NB4 (cell line): ENCODE data around the gene CSMD2.

Experiments
- DNase-seq: peaks from one replicate; pipeline ENCODE4 v3.0.0; 2010; ENCODE audit warnings: low read depth
- H3K4me3 ChIP-seq: one replicate; pipeline ENCODE4 v1.5.1; 2011; ENCODE audit warnings: mild to moderate bottlenecking, low read depth, low read length, moderate library complexity
- MYC ChIP-seq: IDR thresholded peaks from 2 replicates; pipeline ENCODE4 v1.6.1; 2011; ENCODE audit warnings: low read depth, low read length
- POLR2A ChIP-seq: IDR thresholded peaks from 2 replicates; pipeline ENCODE4 v1.6.1; 2011; ENCODE audit warnings: mild to moderate bottlenecking; ENCODE audit not compliant: insufficient read length; ENCODE audit errors: extremely low read depth
- TF ChIP-seq, protein P1 (sequence below): IDR thresholded peaks from one replicate; pipeline ENCODE4 v1.5.1; 2012; ENCODE audit warnings: low read depth, low read length
- TF ChIP-seq, protein P2 (sequence below): IDR thresholded peaks from 2 replicates; pipeline ENCODE4 v1.6.1; 2011; ENCODE audit warnings: low read depth, low read length

Gene CSMD2

DNA sequence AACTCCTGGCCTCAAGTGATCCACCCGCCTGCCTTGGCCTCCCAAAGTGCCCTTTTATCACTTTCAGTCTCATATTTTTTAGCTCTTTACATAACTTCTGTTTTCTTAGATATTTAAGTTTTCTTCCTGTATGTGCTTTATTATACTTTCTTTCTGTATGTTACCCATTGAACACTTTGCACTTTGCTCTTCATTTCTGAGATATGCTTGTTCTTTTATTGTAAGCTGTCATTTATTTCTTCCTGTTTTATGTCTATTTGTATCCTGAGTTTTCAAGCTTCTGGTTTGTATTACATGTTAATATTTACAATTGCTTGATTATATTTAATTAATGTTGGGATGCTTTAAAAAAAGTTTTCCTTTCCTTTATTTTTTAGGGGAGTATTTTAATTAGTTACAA lies 656.9 kb downstream of the CSMD2 start:
- no peak overlapping the region for H3K4me3 ChIP-seq
- DNase-seq: no peak
- TF ChIP-seq POLR2A (no peak), MYC (no peak)
- TF ChIP-seq, protein P1, sequence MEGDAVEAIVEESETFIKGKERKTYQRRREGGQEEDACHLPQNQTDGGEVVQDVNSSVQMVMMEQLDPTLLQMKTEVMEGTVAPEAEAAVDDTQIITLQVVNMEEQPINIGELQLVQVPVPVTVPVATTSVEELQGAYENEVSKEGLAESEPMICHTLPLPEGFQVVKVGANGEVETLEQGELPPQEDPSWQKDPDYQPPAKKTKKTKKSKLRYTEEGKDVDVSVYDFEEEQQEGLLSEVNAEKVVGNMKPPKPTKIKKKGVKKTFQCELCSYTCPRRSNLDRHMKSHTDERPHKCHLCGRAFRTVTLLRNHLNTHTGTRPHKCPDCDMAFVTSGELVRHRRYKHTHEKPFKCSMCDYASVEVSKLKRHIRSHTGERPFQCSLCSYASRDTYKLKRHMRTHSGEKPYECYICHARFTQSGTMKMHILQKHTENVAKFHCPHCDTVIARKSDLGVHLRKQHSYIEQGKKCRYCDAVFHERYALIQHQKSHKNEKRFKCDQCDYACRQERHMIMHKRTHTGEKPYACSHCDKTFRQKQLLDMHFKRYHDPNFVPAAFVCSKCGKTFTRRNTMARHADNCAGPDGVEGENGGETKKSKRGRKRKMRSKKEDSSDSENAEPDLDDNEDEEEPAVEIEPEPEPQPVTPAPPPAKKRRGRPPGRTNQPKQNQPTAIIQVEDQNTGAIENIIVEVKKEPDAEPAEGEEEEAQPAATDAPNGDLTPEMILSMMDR: no peak

DNA sequence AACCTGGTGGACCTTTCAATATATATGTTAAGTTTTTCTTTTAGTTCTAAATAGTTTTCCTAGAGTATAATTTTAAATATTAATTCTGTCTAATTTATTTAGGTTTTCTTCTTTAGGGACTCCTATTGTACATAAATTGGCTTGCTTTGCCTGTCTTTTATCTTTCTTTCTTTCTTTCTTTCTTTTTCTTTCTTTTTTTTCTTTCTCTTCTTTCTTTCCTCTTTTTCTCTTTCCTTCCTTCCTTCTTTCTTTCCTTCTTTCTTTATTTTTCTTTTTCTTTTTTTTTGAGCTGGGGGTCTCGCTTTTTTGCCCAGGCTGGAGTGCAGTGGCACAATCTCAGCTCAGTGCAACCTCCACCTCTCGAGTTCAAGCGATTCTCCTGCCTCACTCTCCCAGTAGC lies 657.4 kb downstream of the CSMD2 start:
- no peak for TF ChIP-seq POLR2A
- TF ChIP-seq, protein P1: no peak
- TF ChIP-seq MYC: no peak
- TF ChIP-seq, protein P2, sequence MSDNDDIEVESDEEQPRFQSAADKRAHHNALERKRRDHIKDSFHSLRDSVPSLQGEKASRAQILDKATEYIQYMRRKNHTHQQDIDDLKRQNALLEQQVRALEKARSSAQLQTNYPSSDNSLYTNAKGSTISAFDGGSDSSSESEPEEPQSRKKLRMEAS: no peak
- no peak overlapping the region for H3K4me3 ChIP-seq
- DNase-seq: no peak

DNA sequence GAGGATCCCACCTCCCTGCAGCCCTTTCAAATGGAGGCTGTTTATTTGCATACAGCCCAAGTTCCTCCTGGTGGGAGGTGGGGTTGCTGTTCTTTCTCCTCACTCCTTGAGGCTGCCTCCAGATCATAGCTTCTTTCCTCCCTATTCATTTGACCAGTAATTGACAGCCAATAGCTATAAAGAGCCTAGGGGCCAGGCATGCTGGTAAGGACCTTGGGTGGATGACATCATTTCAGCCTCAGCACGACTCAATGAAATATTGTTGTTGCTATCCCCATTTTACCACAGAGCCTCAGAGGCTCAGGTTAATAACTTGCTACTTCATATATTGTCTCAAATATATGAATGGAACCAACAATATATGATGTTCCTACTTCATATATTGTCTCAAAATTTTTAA lies 661.5 kb downstream of the CSMD2 start:
- TF ChIP-seq, protein P1: no peak
- TF ChIP-seq, protein P2: no peak
- no peak for TF ChIP-seq MYC
- TF ChIP-seq POLR2A: no peak
- no peak for DNase-seq
- no peak overlapping the region for H3K4me3 ChIP-seq

DNA sequence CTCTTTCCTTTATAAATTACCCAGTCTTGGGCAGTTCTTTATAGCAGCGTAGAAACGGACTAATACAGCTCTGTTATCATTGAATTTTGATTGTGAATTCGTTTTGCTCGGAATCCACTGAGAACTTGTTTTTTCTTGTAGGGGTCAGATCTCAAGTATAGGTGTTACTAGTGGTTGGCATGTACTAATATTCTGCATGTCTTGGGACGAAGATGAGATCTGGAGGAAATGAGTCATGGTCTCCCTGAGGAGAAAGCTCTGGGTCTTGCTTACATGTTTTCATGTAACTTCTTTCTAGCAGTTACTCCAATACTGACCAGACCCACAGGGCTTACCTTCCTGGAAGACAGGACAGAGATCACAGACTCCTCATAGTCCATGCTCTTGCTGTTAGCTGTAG lies 662.3 kb downstream of the CSMD2 start:
- peak; percentile 50 for DNase-seq
- no peak overlapping the region for H3K4me3 ChIP-seq
- TF ChIP-seq POLR2A: no peak
- no peak for TF ChIP-seq MYC
- TF ChIP-seq, protein P1: no peak
- TF ChIP-seq, protein P2: no peak

DNA sequence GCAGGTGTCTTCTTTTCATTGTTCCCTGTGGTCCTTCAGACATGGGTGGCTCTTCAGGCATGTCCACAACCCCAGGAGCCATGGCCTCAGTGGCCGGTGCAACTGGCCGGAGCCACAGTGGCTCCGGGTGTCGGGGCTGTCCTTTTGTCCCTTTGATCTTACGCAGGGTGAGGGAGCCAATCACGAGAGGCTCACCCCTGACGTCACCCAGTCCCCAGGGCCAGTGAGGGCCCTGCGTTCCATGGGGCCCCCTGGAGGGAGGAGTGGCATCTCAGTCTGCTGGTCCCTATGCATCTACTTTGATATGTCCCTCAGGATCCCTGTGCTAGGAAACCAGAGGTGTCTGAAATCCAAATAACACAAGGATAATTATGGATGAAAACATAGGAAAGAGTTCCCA lies 663.3 kb downstream of the CSMD2 start:
- H3K4me3 ChIP-seq: no peak overlapping the region
- no peak for TF ChIP-seq POLR2A
- TF ChIP-seq, protein P2: no peak
- TF ChIP-seq, protein P1: no peak
- no peak for TF ChIP-seq MYC
- no peak for DNase-seq

DNA sequence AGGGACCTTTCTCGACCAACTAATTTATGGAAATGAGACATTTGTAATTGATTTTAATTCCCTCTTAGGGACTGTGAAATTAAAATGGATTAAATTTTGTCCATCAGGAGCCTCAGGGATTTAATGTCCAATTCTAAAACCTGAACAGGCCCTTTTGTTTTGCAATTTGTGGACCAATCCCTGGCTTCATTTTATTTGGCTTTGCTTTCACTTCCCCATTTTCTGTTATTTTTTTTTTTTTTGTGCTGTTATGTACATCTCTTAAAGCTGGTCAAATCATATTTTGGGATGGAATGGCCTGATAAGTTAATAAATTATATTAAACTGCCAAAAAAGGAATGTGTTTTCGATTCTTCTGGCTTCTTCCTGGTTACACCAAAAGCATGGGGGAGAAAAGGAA lies 663.7 kb downstream of the CSMD2 start:
- no peak overlapping the region for H3K4me3 ChIP-seq
- TF ChIP-seq, protein P2: no peak
- DNase-seq: peak; percentile 15
